ENCODE measurements around the gene SYT13. TPM values are rescaled to one million over a fixed set of nuclear protein-coding genes. Genes with fewer than 3 reads are reported as not detected.

SYT13 gene
- total RNA-seq, 4 donors from 2014 or later, result 0.03 to 1.6 TPM; not detected in 2

- TF ChIP-seq POLR2A (IDR thresholded peaks at IDR 0.05) (no peak), CTCF (IDR thresholded peaks at IDR 0.05) (no peak)
- DNase-seq (ENCODE audit: low spot score in 2 of 2), result no peak
- WGBS, 2 donors, result 88 to 93% methylated on average over 8 to 9 of the region's 9 CpGs
- H3K4me3 ChIP-seq (ENCODE audit: low read depth, poor library complexity, severe bottlenecking), result no peak overlapping the region
- intact Hi-C loops (cut with DNase I; ENCODE audit: low total_unique reads), result no loop called here
Observed at GRCh38 chr11:45210846-45211245, 75.3 kb downstream of the SYT13 start.

- 45 to 58% methylated on average over 29 of the region's 29 CpGs for WGBS, 2 donors
- no peak overlapping the region for H3K4me3 ChIP-seq (ENCODE audit: low read depth, poor library complexity, severe bottlenecking)
Observed at GRCh38 chr11:45209891-45210699, 76.0 kb downstream of the SYT13 start.

GRCh38 chr11:45209000-45209879 lies 76.9 kb downstream of the SYT13 start:
- 77% methylated on average over 30 to 35 of the region's 35 CpGs for WGBS, 2 donors
- H3K4me3 ChIP-seq (ENCODE audit: low read depth, poor library complexity, severe bottlenecking), result no peak overlapping the region
- no peak for DNase-seq (ENCODE audit: low spot score in 2 of 2)
- no peak for TF ChIP-seq CTCF (IDR thresholded peaks at IDR 0.05)
- no peak for TF ChIP-seq POLR2A (IDR thresholded peaks at IDR 0.05)
- intact Hi-C loops (cut with DNase I; ENCODE audit: low total_unique reads), result no loop called here

More at GRCh38 chr11:45209891-45210699, 76.0 kb downstream of the SYT13 start:
- peak in 1 of 2 donors; percentile 38 for DNase-seq (ENCODE audit: low spot score in 2 of 2)
- TF ChIP-seq POLR2A (IDR thresholded peaks at IDR 0.05) (no peak), CTCF (IDR thresholded peaks at IDR 0.05) (no peak)
- intact Hi-C loops (cut with DNase I; ENCODE audit: low total_unique reads), result no loop called here

- intact Hi-C loops (cut with DNase I; ENCODE audit: low total_unique reads), result no loop called here
- WGBS, 2 donors, result 82% methylated on average over 8 of the region's 8 CpGs
- DNase-seq (ENCODE audit: low spot score in 2 of 2), result no peak
- TF ChIP-seq POLR2A (IDR thresholded peaks at IDR 0.05) (no peak), CTCF (IDR thresholded peaks at IDR 0.05) (no peak)
- H3K4me3 ChIP-seq (ENCODE audit: low read depth, poor library complexity, severe bottlenecking), result no peak overlapping the region
Observed at GRCh38 chr11:45208135-45208534, 78.0 kb downstream of the SYT13 start.

GRCh38 chr11:45205978-45206377 lies 80.2 kb downstream of the SYT13 start:
- H3K4me3 ChIP-seq (ENCODE audit: low read depth, poor library complexity, severe bottlenecking), result no peak overlapping the region
- no peak for DNase-seq (ENCODE audit: low spot score in 2 of 2)
- 85 to 86% methylated on average over 5 to 6 of the region's 7 CpGs for WGBS, 2 donors
- intact Hi-C loops (cut with DNase I; ENCODE audit: low total_unique reads), result no loop called here
- no peak for TF ChIP-seq CTCF (IDR thresholded peaks at IDR 0.05)
- no peak for TF ChIP-seq POLR2A (IDR thresholded peaks at IDR 0.05)
